WI38 (cell line): Measurements from ENCODE around the gene HMCN1.

ENCODE experiments used
- H3K4me3 ChIP-seq: 2 replicates; pipeline ENCODE4 v1.5.1; 2011; ENCODE audit warnings: low read depth, mild to moderate bottlenecking, control low read depth, low read length
- CTCF ChIP-seq: IDR thresholded peaks from 2 replicates; pipeline ENCODE4 v1.5.1; 2012; ENCODE audit warnings: low read depth, mild to moderate bottlenecking, control low read depth, low read length

The HMCN1 gene

GRCh38 chr1:185895208-185895900 lies 161.2 kb downstream of the HMCN1 start:
- TF ChIP-seq CTCF, result no peak
- H3K4me3 ChIP-seq, result no peak overlapping the region

GRCh38 chr1:185896863-185897262 lies 162.7 kb downstream of the HMCN1 start:
- no peak for TF ChIP-seq CTCF
- no peak overlapping the region for H3K4me3 ChIP-seq

- no peak for TF ChIP-seq CTCF
- no peak overlapping the region for H3K4me3 ChIP-seq
These were observed 172.0 kb downstream of the HMCN1 start for GRCh38 chr1:185906186-185906585.

GRCh38 chr1:185907246-185907645 lies 173.1 kb downstream of the HMCN1 start:
- H3K4me3 ChIP-seq, result no peak overlapping the region
- TF ChIP-seq CTCF, result no peak

- no peak overlapping the region for H3K4me3 ChIP-seq
- TF ChIP-seq CTCF, result no peak
These were observed 177.8 kb downstream of the HMCN1 start for GRCh38 chr1:185911978-185912377.

- no peak overlapping the region for H3K4me3 ChIP-seq
- no peak for TF ChIP-seq CTCF
These were observed 178.3 kb downstream of the HMCN1 start for GRCh38 chr1:185912504-185912903.

GRCh38 chr1:185914089-185914488 lies 179.9 kb downstream of the HMCN1 start:
- H3K4me3 ChIP-seq, result no peak overlapping the region
- TF ChIP-seq CTCF, result no peak
